Measurements from ENCODE around the gene AKT2.
A peak's percentile ranks its signal among the peaks of the same experiment; 100 is the strongest.
"Not testable (repeated sequence)": the region's sequence is repeated elsewhere in the genome, so short reads cannot be mapped to it uniquely, and the experiment has no call there.

Gene AKT2

GRCh38 chr19:40284501-40285352, at the start of gene AKT2:
Gene AKT2, minus strand, starts transcription at chr19:40285345. Its CDS starts 20,078 bp downstream, at chr19:40265267.
- no peak for DNase-seq (ENCODE audit: low read depth)

- not testable (repeated sequence) for DNase-seq (ENCODE audit: low read depth)
These were observed 47.9 kb upstream of the AKT2 start for GRCh38 chr19:40333083-40333482.

- DNase-seq (ENCODE audit: low read depth), result no peak
These were observed 47.5 kb upstream of the AKT2 start for GRCh38 chr19:40332669-40333068.

GRCh38 chr19:40331052-40331451, 45.9 kb upstream of the AKT2 start:
- DNase-seq (ENCODE audit: low read depth), result no peak

- DNase-seq (ENCODE audit: low read depth), result no peak
These were observed 41.1 kb upstream of the AKT2 start for GRCh38 chr19:40326201-40326600.

GRCh38 chr19:40323705-40324104, 38.6 kb upstream of the AKT2 start:
- no peak for DNase-seq (ENCODE audit: low read depth)

GRCh38 chr19:40322951-40323615, 37.9 kb upstream of the AKT2 start:
- DNase-seq (ENCODE audit: low read depth), result no peak

- DNase-seq (ENCODE audit: low read depth), result no peak
These were observed 37.1 kb upstream of the AKT2 start for GRCh38 chr19:40322271-40322610.

- no peak for DNase-seq (ENCODE audit: low read depth)
These were observed 36.6 kb upstream of the AKT2 start for GRCh38 chr19:40321566-40322270.

- no peak for DNase-seq (ENCODE audit: low read depth)
These were observed 35.9 kb upstream of the AKT2 start for GRCh38 chr19:40321076-40321475.

GRCh38 chr19:40320558-40320935, 35.4 kb upstream of the AKT2 start:
- no peak for DNase-seq (ENCODE audit: low read depth)

GRCh38 chr19:40317338-40317737, 32.2 kb upstream of the AKT2 start:
- no peak for DNase-seq (ENCODE audit: low read depth)

- DNase-seq (ENCODE audit: low read depth), result no peak
These were observed 30.8 kb upstream of the AKT2 start for GRCh38 chr19:40315812-40316470.

GRCh38 chr19:40314656-40315055, 29.5 kb upstream of the AKT2 start:
- DNase-seq (ENCODE audit: low read depth), result no peak

- DNase-seq (ENCODE audit: low read depth), result no peak
These were observed 28.3 kb upstream of the AKT2 start for GRCh38 chr19:40313229-40313983.

- no peak for DNase-seq (ENCODE audit: low read depth)
These were observed 27.4 kb upstream of the AKT2 start for GRCh38 chr19:40312533-40312932.

GRCh38 chr19:40309666-40310065, 24.5 kb upstream of the AKT2 start:
- no peak for DNase-seq (ENCODE audit: low read depth)

- peak; percentile 90 for DNase-seq (ENCODE audit: low read depth)
These were observed 20.3 kb upstream of the AKT2 start for GRCh38 chr19:40305403-40305802.

GRCh38 chr19:40304306-40304705, 19.2 kb upstream of the AKT2 start:
- no peak for DNase-seq (ENCODE audit: low read depth)

- DNase-seq (ENCODE audit: low read depth), result no peak
These were observed 18.6 kb upstream of the AKT2 start for GRCh38 chr19:40303765-40304164.

- no peak for DNase-seq (ENCODE audit: low read depth)
These were observed 17.3 kb upstream of the AKT2 start for GRCh38 chr19:40302224-40303011.

Data from fibroblast of the conjunctiva (primary cell).